Measurements from ENCODE around the gene YARS1.
A peak's percentile ranks its signal among the peaks of the same experiment; 100 is the strongest.

GRCh38 chr1:32773018-32773763 is 44.0 kb downstream of the YARS1 start:
- TF ChIP-seq CTCF (IDR thresholded peaks at IDR 0.05) (peak; percentile 93 to 95 (median 94)), POLR2AphosphoS5 (IDR thresholded peaks at IDR 0.05) (peak; percentile 51 to 70 (median 57)), POLR2A (IDR thresholded peaks at IDR 0.05) (no peak)

Measured in breast epithelium (tissue), 3 donors.